ENCODE results near the gene THADA.

DNA sequence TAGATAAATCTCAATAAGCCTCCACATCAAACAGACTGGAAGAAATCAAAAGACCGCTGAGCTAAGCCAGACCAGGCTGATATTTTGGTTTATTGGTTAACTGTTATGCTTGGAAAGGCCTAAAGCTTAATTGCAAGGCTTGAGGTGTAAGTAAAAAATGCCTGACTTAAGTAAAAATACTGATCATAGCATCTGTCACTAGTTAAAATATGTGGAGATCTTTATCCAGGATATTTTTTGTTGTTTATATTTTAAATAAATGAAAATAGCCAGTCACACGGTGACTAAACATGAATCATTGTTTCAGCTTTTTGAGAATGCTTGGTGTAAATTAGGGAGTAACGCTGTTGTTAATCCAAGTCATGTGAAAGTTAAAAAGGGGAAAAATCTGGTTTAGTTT, 127.9 kb downstream of the THADA start:
- TF ChIP-seq, protein P1, sequence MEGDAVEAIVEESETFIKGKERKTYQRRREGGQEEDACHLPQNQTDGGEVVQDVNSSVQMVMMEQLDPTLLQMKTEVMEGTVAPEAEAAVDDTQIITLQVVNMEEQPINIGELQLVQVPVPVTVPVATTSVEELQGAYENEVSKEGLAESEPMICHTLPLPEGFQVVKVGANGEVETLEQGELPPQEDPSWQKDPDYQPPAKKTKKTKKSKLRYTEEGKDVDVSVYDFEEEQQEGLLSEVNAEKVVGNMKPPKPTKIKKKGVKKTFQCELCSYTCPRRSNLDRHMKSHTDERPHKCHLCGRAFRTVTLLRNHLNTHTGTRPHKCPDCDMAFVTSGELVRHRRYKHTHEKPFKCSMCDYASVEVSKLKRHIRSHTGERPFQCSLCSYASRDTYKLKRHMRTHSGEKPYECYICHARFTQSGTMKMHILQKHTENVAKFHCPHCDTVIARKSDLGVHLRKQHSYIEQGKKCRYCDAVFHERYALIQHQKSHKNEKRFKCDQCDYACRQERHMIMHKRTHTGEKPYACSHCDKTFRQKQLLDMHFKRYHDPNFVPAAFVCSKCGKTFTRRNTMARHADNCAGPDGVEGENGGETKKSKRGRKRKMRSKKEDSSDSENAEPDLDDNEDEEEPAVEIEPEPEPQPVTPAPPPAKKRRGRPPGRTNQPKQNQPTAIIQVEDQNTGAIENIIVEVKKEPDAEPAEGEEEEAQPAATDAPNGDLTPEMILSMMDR (IDR thresholded peaks at IDR 0.05; ENCODE audit: extremely low read depth in 1 of 2, insufficient read depth in 1 of 2, low read depth in 1 of 2, low read length in 2 of 2): no peak
- no peak for TF ChIP-seq POLR2A (IDR thresholded peaks at IDR 0.05; ENCODE audit: low read depth, low read length)
- TF ChIP-seq, protein P2, sequence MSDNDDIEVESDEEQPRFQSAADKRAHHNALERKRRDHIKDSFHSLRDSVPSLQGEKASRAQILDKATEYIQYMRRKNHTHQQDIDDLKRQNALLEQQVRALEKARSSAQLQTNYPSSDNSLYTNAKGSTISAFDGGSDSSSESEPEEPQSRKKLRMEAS (IDR thresholded peaks at IDR 0.05; ENCODE audit: insufficient read depth, insufficient read length): no peak
- peak; percentile 72 for TF ChIP-seq JUN (IDR thresholded peaks at IDR 0.05; ENCODE audit: borderline replicate concordance, insufficient read depth, insufficient read length, low read depth)
- no peak for TF ChIP-seq POLR2AphosphoS5 (IDR thresholded peaks at IDR 0.05; ENCODE audit: insufficient read depth, low read depth, low read length)

All from endothelial cell of umbilical vein (primary cell).